HG03442 (cell line): Measurements from ENCODE around the gene HIP1R.
"Not testable (repeated sequence)": the region's sequence is repeated elsewhere in the genome, so short reads cannot be mapped to it uniquely, and the experiment has no call there.

ENCODE experiments used
- ATAC-seq: cut with Tn5 transposase; IDR thresholded peaks from one replicate; pipeline ENCODE4 v1.9.1; 2021; ENCODE audit warnings: mild to moderate bottlenecking, moderate library complexity; ENCODE audit not compliant: unreplicated experiment

HIP1R gene, protein sequence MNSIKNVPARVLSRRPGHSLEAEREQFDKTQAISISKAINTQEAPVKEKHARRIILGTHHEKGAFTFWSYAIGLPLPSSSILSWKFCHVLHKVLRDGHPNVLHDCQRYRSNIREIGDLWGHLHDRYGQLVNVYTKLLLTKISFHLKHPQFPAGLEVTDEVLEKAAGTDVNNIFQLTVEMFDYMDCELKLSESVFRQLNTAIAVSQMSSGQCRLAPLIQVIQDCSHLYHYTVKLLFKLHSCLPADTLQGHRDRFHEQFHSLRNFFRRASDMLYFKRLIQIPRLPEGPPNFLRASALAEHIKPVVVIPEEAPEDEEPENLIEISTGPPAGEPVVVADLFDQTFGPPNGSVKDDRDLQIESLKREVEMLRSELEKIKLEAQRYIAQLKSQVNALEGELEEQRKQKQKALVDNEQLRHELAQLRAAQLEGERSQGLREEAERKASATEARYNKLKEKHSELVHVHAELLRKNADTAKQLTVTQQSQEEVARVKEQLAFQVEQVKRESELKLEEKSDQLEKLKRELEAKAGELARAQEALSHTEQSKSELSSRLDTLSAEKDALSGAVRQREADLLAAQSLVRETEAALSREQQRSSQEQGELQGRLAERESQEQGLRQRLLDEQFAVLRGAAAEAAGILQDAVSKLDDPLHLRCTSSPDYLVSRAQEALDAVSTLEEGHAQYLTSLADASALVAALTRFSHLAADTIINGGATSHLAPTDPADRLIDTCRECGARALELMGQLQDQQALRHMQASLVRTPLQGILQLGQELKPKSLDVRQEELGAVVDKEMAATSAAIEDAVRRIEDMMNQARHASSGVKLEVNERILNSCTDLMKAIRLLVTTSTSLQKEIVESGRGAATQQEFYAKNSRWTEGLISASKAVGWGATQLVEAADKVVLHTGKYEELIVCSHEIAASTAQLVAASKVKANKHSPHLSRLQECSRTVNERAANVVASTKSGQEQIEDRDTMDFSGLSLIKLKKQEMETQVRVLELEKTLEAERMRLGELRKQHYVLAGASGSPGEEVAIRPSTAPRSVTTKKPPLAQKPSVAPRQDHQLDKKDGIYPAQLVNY

DNA sequence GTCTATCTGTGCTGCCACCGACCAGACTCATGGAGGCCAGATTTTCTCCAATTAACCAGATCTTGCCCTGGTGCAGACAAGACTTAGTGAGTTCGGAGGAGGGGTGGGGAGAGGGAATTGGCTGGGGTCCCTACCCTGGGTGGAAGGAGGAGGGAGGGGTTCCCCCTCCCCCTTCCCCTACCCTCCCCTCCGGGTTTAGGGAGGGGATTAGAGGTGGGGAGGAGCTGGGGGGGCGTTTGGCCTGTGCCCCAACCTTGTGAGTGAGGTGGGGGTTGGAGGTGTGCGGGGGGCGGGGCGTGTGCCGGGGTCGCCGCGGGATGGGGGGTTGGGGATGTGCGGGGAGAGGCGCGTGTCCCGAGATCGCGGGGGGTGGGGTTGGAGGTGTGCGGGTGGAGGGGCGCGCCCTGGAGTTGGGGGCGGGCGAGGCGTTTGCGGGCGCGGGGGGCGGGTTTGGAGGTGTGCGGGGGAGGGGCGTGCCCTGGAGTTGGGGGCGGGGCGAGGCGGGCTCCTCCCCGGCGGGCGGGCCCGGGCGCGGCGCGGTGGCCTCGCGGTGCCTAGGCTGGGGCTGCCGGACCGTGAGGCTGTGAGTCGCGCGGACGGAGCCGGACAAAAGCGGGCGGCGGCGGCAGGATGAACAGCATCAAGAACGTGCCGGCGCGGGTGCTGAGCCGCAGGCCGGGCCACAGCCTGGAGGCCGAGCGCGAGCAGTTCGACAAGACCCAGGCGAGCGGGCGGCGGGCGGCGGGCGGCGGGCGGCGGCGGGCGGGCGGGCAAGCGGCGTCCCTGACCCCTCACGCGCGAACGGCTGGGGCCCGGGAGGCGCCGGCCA lies at the start of gene HIP1R:
HIP1R (plus strand) TSS at position 537 of the 829 bp plus-strand sequence; CDS start at position 631, 94 bp downstream.
- ATAC-seq: peak; percentile 21

DNA sequence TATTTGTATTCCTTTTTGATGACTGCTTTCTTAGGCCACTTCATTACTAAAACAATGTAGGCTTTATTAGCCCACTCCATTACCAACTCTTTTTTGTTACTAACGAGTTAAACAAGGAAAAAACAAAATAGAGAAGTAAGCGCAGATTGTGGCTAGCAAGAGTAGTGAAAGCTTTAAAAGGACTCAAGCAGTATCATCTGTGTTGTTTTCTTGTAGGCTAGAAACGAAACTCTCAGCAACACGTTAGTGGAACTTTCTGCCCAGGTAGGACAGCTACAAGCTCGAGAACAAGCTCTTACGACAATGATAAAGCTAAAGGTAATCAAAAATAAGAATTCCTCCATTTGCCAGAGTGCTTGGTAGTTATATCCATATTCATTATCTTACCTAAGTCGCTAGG lies 49.8 kb upstream of the HIP1R start:
- no peak for ATAC-seq

DNA sequence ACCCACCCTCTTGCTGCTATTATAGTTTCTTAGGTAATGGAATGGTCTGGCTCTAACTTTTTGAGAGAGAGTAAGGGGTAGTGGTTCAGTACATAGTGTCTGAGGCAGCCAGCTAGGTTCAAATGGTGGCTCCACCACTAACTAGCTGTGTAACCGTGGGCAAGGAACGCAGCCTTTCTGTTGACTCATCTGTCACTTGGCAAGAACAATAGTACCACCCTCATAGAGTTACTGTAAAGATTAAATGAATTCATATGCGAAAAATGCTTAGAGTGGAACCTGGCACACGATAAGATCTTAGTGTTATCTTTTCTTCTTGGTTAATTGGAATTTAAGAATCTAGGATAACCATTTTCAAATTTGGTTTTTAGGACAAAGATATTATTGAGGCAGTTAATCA lies 46.9 kb upstream of the HIP1R start:
- no peak for ATAC-seq

DNA sequence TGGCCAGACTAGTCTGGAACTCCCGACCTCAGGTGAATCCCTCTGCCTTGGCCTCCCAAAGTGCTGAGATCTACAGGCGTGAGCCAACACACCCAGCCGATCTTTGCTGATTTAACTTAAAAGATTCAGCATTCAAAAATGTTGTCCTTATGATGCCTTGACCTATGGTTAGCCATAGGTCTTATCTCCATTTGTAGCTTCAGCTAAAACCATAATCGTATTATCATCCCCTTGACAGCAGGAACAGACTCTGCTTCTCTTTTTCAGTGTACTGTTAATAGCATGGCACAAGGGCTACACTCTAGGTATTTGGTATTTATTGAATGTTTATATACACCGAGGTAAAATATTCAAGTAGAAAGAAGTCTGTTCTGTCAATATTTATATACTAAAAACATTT lies 45.6 kb upstream of the HIP1R start:
- no peak for ATAC-seq

DNA sequence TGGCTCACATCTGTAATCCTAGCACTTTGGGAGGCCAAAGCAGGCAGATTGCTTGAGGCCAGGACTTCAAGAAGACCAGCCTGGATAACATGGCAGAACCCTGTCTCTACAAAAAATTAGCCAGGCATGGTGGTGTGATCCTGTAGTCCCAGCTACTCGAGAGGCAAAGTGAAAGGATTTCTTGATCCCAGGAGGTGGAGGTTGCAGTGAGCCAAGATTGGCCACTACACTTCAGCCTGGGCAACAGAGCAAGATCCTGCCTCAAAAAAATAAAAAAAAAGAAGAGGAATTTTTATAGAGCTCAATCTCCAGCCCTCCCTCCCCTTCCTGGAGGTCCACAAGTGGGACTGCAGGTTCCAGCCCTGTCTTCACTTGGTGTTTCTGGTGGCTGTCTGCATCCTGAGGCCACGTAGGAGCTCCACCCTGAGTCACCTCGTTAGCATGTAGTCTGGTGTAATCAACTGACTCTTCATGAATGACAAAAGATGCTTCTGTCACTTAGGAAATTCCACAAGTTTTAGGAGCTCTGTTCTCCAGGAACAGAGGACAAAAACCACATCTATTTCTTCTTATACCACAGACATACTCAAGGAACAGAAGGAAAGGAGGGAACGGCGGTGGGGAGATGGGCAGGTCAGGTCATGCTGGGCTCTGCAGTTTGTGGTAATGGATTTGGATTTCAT lies 44.7 kb upstream of the HIP1R start:
- no peak for ATAC-seq

DNA sequence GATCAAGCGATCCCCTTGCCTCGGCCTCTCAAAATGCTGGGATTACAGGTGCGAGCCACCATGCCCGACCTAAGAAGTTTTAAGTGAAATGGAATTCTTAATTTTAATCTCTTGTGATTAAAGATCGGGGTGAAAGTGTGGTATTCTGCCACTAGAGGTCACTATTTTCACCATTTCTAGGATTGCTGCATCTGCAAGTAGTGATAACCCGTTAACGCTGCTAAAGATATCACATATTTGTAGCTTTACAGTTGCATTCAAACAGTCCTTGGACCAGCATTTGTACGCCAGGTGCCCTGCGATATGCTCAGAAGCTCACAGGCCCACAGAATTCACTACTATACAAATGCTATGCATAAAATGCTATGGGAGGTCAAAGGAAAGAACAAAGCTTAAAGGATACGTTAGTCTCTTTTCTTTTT lies 41.6 kb upstream of the HIP1R start:
- no peak for ATAC-seq

DNA sequence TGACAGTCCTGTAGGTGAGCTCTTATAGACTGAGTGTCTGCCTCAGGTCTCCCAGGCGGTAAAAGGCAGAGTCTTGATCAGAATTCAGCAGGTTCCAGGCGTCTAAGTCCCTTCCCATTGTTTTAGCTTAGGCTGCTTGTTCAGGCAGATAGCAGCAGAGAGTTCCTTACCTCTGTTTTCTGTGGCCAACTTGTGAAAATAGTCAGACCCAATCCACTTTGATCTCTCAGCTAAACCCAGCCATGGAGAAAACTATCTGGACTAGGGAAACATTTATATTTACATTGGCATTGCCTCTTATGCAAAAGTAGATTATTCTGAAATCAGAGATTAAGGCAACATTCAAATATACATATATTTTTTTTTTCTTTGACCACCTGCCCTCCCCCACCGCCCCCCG lies 39.5 kb upstream of the HIP1R start:
- no peak for ATAC-seq

DNA sequence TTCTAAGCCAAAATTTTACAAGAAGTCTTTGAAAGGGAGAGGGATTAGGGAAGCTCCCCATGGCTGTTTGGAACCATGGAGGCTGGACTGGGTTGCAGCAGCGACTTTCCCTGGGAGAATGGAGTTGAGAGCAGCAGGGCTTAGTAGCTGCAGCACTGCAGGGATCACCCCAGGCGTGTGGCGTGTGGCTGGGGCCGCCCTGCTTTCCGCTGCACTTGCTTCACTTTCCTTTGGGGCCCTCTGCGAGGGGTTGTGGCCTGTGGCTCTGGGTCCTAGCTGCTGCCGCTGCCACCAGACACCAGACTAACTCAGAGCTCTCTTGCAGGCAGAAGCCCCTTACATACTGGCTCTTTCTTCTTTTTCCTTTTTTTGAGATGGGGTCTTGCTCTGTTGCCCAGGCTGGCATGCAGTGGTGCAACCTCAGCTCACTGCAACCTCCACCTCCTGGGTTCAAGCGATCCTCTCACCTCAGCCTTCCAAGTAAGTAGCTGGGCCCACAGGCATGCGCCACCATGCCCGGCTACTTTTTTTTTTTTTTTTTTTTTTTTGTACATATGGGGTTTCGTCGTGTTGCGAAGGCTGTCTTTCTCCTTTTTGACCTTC lies 35.5 kb upstream of the HIP1R start:
- ATAC-seq: no peak

DNA sequence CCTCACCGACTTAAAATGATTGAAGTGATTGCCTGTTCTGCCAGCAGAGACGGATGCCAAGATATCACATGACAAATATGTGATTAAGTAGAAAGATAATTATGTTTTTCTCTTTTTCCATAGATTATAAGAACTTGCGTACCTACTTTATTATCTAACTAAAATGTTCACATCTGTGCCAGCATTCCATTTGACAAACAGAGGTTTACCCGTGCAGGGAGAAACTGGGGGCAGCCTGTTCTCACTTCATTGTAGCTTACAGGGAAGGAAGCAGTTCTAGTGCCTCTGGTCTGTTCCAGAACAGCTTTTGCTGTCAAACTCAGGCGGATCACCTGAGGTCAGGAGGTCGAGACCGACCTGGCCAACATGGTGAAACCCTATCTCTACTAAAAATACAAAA lies 31.3 kb upstream of the HIP1R start:
- ATAC-seq: no peak

DNA sequence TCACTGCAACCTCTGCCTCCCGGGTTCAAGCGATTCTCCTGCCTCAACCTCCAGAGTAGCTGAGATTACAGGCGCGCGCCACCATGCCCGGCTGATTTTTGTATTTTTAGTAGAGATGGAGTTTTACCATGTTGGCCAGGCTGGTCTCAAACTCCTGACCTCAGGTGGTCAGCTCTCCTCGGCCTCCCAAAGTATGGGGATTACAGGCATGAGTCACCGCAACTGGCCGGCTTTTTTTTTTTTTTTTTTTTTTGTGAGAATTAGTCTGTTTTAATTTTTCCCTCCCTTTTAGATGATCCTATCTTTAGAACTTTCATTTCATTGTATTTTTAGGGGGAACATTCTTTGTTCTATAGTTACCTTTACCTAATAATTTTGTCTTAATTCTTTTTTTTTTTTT lies 30.3 kb upstream of the HIP1R start:
- not testable (repeated sequence) for ATAC-seq

DNA sequence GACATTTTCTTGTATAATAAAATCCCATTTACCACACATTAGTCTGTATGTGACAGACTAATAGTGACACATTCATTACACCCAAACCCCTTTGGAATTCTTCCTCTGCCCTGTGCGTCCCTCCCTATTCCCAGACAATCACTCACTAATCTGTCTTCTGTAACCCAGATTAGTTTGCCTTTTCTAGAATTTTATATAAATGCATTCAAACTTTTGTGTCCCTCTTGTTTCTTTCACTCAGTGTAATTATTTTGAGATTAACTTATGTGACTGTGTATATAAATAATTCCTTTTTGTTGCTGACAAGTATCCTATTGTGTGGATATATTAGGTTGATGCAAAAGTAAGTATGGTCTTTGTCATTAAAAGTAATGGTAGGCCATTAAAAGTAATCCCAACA lies 27.6 kb upstream of the HIP1R start:
- ATAC-seq: no peak

DNA sequence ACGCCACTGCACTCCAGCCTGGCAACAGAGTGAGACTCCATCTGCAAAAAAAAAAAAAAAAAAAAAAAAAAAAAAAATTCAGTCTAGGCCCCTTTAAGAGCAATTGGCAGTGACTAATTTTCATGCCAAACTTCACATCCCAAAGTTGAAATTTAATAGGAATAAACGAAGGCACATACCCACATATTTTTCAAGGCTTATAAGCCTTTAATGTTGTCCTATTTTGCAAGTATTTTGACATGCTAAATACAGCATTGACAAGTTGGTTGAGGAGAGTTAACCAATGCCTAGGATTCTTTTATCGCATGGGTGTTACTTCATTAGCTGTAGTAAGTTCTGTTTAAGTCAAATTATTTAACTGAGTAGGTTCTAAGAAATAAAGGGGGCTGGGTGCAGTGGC lies 23.5 kb upstream of the HIP1R start:
- ATAC-seq: no peak

DNA sequence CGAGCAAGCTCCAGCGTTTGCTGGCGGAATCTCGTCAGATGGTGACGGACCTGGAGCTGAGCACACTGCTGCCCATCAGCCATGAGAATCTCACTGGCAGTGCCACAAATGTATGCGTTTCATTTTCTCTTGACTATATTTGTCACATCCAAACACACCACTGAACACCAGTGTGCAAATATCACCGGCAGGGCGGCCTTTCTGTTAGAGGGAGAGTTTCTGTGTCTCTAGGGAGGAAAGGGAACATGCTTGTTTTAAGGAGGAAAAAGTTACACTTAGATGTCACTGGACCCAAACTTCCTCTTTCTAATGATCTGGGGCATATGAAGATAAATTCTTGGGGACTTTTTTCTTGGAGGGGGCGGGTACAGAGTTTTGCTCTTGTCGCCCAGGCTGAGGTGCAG lies 21.9 kb upstream of the HIP1R start:
- no peak for ATAC-seq

DNA sequence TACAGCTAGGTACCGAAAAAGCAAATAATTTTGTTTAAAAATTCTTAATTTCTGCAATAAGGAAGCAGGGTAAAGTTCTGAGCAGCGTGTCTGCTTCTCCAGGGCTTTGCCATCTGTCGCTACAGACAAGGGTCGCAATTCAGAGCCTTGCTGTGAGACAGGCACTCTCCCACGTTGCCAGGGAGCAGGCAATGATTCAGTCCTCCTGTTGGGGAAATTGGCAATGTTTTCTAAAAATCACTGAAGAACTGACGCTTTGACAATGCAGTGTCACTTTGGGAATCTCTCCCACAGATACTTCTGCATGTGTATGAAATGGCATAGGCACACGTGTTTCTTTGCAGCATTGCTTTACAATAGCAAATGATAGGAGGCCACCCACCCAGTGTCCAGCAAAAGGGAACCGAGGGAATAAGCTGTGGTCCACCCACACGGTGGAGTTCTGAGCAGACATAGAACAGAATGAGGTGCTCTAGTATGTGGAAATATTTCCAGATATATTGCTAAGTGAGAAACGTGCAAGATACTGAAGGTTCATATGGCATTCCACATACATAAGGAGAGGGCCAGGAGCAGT lies 16.0 kb upstream of the HIP1R start:
- no peak for ATAC-seq

DNA sequence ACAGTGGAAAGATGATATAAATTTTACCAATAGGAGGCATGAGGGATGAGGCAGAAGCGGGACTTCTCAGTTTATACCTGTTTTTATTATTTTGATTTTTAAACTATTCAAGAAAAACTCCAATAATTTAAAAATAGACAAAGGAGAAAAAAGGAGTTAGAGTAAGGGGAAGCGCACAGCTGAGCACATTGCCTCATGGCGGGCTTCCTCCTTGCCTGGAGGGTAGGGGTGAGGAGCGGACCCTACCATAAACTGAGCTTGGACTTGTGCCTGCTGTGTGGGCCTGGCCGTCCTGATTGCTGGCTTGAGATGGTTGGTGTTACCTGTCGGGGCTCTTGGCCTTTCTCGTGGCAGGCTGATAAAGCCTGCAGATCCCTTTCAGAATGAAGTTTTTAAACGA lies 15.1 kb upstream of the HIP1R start:
- no peak for ATAC-seq

DNA sequence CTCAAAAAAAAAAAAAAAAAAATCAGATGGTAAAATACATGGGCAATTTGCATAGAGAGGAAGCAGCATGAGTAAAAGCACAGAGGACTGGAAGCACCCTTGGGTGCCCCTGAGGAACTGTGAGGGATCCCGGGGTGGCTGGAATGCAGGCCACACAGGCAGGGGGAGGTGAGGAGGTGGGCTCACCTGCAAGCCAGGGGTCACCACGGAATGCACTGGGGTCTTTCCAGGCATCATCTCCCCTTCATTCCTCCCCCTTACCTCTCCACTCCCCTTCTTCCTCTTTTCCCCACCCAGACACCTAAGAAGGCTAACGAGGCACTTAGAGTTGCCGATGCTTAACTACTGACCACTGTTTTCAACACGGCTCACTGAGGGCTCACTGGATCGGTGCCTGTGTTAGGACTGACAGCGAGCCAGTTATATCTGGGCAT lies 14.4 kb upstream of the HIP1R start:
- ATAC-seq: no peak

DNA sequence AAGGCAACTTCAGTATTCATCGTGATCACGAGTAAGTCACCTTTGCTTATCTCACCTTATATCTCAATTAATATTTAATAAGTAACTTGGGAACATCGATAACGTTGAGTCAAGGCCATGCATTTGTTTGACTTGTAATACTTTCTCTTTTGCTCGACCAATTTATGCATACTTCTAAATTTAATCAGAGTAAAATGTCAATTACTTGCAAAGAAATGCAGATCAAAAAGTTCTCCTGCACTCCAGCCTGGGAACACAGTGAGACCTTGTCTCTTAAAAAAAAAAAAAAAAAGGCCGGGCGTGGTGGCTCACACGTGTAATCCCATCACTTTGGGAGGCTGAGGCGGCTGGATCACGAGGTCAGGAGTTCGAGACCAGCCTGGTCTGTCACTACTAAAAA lies 11.8 kb upstream of the HIP1R start:
- no peak for ATAC-seq

DNA sequence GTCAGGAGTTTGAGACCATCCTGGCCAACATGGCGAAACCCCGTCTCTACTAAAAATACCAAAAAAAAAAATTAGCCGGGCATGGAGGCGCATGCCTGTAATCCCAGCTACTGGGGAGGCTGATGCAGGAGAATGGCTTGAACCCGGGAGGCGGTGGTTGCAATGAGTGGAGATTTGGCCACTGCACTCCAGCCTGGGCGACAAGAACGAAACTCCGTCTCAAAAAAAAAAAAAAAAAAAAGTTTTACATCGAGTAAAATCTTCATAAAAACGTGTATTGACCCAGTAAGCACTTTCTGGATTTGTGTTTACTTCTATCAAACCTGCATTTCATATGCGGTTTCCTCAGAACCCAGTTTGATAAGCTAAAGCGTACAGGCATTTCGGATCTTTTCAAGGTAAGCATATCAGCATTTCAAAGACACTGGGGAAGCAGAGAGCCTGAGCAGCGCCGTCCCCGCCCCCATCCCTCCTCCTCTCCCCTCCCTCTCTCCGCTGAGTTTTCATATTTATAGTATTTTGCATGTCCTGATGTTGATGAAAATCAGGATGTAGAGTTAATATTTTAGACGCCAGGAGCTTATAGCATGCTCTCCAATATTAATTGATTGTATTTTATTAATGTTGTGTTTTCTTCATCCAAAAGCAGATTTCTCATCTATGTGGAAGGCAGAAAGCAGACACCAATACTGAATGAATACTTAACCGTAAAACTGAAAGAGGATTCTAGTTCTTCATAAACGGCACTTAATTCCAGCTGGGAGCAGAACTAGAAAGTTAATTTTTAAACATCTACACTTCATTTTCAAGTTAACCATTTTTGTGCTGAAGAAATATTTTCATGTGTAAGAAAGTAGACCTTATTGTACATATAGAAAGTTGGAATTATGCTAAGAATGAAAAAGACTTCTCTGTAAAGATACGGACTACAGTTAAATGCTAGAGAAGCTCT lies 9.2 kb upstream of the HIP1R start:
- no peak for ATAC-seq
